ENCODE measurements around the gene LALBA.
"Not testable (repeated sequence)": the region's sequence is repeated elsewhere in the genome, so short reads cannot be mapped to it uniquely, and the experiment has no call there.

The LALBA gene

DNA sequence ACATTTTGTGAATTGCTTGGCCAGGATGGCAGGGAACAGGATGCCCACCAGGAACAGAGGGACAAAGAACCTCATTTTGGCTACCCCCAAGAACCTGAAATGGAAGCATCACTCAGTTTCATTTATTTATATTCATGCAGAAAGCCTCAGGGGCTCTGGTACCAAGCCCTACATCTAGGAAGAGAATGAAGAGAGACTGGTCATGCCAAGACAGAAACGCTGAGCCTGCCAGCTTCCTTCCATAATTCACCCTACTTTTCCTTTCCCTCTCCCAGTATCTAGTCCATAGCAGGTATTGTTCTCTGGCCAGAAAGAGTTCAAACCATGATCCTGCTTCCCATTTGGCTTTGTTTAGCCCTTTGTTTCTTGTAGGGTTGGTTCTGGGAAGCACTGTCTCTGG, at the start of gene LALBA:
Gene LALBA (minus strand): TSS at position 101 of the 400 bp plus-strand sequence. CDS start 26 bp downstream, at position 75.
- FAIRE-seq: no peak
- no peak for DNase-seq (ENCODE audit: insufficient read length, low spot score)

DNA sequence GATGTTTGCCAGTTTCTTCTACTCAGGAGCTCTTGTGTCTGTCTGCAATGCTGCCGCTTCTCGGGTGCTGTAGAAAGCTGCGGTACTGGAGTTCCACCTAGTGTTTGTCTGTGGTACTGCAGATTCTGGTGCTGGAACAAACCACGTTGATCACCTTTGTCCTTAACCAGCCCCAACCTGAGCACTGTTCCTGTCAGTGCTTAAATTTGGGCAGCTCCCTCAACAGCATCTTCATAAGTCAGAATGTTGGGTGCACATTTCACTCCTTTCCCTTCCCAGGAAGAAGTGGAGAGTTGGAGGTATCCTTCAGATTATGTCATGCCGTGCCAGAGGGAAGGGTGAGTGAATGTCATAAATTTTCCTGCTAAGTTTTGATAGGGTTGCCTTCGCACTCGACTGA, 48.7 kb upstream of the LALBA start:
- DNase-seq (ENCODE audit: insufficient read length, low spot score) (peak; percentile 82), FAIRE-seq (peak; percentile 13)

DNA sequence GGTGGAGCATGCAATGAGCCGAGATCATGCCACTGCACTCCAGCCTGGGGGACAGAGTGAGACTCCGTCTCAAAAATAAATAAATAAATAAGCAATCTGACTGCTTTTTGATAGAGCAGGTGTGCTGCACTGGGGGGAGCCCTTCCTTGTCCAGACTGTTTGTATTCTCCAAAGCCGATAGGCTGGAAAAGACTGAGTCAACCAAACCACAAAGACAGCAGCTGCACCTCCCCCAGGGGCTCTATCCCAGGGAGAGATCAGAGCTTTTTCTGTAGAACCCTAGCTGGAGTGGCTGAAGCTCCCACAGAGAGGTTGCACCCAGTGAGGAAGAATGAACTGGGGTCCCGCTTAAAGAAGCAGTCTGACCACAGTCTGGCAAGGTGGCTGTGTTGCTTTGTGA, 45.8 kb upstream of the LALBA start:
- DNase-seq (ENCODE audit: insufficient read length, low spot score) (no peak), FAIRE-seq (no peak)

DNA sequence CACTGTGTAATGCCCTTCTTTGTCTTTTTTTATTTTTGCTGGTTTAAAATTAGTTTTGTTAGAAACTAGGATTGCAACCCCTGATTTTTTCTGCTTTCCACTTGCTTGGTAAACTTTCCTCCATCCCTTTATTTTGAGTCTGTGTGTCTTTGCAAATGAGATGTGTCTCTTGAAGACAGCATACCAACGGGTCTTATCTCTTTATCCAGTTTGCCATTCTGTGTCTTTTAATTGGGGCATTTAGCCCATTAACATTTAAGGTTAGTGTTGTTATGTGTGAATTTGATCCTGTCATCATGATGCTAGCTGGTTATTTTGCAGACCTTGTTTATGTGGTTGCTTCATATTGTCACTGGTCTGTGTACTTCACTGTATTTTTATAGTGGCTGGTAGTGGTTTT, 43.5 kb upstream of the LALBA start:
- FAIRE-seq: no peak

DNA sequence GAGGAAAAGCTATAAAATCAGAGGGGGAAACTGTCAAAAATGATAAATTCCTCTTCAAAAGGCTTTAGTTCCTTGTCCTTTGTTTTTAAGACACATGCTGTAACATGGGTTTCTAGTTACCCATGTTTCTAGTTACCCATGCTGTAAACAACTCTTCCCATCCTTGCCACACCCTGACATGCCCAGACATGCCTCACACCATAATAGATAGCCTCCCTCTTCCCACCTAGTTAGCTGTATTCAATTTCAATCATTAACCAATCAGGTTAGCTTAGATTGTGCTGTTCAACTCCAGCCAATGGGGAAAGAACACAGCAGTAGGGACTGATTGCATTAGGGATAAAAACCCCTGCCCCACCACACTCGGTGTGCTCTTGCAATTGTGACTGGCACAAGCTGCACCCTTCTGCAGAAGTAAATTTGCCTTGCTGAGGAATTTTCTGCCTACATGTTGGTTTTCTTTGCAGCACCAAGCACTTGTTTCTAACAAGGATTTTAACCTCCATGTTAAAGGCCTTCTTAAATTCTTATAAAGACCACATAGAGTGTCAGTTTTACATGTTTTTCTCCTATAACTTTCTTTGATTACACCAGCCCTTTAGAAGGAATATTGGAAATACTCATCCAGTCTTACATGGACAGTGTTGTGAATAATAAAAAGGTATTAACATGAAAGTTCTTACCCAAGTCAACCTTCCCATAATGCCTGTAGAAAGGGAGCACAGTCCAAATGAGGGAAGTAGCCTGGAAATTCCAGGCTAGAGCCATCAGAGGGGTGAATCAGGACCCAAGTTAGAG, 32.5 kb upstream of the LALBA start:
- no peak for DNase-seq (ENCODE audit: insufficient read length, low spot score)

More for the DNA sequence above, 43.5 kb upstream of the LALBA start:
- no peak for DNase-seq (ENCODE audit: insufficient read length, low spot score)

DNA sequence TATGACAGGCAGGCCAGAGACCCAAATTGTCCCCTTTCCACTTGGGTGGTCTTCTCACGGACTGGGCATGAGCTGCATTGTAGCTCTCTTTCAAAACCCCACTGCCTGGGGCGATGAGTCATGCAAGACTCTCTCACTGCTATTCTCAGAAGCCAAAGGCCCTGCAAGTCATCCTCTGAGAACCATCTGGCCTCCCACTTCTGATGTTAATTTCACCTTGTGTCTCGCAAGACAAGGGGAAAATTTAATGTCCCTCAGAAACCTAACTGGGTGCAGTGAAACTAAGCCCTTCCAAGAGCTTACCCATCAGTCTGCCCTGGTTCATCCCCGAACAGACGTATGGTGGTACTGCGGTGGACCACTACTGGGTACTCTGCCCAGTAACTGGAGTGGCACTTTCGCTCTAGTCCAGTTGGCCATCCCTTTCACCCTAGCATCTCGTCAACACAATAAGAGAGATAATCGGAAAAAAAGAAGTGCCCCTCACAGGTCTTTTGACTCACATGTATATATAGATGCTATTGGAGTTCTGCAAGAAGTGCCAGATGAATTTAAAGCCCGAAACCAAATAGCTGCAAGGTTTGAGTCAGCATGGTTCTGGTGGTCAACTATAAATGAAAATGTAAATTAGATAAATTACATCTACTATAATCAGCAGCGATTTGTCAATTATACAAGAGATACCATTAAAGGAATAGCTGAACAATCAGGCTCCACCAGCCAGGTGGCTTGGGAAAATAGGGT, 31.3 kb upstream of the LALBA start:
- DNase-seq (ENCODE audit: insufficient read length, low spot score): no peak
- no peak for FAIRE-seq

More for the DNA sequence above, 32.5 kb upstream of the LALBA start:
- FAIRE-seq: no peak

DNA sequence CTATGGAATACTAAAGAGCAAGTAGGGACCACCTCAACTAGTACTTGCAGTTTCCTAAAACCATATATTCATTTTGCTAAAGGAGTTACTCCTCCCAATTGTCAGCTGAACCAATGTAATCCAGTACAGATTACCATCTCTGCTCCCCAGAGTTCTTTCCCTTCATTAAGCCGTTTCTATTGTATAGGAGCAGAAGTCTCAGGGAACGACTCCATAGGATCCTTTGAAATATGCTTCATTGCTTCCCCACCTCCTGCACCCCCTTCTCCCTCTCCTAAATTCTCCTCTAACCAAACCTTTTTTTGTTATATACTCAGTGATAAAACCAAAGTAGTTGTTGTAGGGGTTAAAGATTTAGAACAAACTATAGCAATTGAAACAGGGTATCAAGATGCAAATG, 30.7 kb upstream of the LALBA start:
- DNase-seq (ENCODE audit: insufficient read length, low spot score): no peak
- no peak for FAIRE-seq

DNA sequence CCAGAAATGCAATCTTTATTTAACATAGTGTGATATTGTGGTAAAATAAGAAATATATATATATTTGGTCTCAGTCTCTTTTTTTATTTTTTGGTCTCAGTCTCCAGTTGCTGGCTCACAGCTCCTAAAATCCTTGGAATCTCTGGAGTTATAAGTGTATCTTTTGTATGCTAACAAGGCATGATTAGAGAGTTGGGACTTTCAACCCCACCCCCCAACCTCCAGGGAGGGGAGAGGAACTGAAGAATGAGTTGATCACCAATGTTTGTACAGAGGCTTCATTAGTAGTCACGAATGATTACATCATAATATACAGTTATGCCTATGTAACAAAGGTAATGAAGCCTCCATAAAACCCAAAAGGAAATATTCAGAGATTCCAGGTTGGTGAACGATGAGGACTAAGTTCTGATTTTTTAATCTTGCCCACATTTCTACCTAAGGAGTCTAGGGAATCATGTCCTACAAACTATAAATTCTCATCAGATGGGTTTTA, 22.8 kb upstream of the LALBA start:
- DNase-seq (ENCODE audit: insufficient read length, low spot score): no peak

DNA sequence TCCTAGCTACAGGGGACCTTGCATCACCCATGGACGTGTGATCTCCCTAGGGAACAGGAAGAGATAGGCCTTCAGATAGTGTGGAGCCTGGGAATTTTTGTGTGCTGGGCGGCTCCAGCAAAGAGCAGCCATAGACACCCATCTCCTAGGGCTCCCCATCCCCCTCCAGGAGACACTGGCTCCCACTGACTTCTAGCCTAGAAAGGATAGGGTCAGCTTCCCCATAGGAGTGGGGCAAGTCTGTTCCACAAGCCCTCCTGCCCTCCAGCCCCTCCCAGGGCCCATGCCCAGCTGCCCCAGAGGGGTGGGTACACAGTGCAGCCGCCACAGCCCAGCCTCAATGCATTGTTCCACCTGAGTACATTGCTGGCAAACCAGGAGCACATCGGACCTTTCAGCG, 16.5 kb upstream of the LALBA start:
- FAIRE-seq: no peak
- DNase-seq (ENCODE audit: insufficient read length, low spot score): no peak

More for the DNA sequence above, 22.8 kb upstream of the LALBA start:
- FAIRE-seq: no peak

DNA sequence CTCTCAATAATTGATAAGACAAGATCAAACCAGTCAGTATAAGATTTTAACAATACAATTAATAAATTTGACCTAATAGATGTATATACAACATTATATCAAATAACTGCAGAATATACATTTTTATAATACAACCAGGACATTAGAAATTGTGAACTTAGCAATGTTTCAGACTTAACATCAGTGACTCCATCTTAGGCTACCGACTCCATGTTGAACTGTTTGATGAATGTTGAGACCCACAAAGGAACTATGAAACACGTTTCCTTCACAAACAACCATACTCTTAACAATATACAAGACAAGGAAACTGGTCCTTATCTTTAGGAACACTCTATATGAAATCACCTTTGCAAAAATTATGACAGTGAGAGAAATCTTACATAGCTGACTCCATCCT, 13.9 kb upstream of the LALBA start:
- no peak for DNase-seq (ENCODE audit: insufficient read length, low spot score)
- FAIRE-seq: no peak

DNA sequence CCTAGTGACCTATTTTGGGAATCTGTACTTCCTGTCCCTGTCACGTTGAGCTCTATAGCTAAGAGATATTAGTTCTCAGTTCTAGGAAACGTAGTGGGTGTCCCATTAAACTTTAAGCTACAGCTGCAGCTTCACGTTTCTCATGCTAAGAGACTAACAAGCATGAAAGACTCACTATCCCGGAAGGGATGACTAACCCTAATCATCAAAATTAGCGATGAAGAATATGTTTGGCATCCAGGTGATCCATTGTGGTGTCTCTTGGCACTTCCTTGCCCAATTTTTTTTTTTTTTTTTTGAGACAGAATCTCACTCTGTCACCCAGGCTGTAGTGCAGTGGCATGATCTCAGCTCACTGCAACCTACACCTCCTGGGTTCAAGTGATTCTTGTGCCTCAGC, 11.0 kb upstream of the LALBA start:
- no peak for DNase-seq (ENCODE audit: insufficient read length, low spot score)
- no peak for FAIRE-seq

DNA sequence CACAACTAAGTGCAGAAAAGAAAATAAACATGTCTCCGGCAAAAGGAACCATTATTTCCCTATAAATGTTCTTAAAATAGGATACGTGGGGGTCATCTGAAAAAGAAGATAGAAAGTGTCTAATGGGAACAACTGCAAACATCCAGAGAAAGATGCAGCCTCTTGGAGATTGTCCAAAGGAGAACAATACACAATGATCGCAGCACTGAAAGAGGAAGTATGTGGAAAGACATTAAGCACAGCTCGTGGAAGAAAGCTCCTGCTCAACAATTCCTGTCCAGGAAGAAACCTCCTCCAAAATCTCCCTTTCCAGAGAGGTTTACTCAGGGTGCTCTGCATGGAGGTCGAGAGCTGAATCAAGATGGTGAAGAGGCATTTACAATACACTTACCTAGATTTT, 2.5 kb upstream of the LALBA start:
- no peak for DNase-seq (ENCODE audit: insufficient read length, low spot score)
- FAIRE-seq: no peak

DNA sequence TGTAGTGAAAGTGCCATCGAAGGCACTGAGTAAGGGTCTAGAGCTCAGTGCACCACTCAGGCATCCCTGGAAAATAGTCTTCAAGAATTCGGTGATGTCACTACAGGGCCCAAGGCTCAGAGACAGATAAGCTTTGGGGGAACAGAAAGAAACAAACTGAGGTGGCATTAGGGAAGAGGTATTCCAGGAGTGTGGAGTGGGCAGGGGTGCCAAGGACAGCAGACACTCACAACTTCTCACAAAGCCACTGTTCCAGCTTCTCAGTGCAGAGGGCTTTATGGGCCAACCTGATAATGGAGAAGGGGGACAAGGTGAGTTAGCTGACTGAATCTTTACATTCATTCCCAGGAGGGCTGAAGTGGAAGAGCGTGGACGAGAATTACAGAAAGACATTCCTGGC, 2.1 kb downstream of the LALBA start:
- FAIRE-seq: no peak

DNA sequence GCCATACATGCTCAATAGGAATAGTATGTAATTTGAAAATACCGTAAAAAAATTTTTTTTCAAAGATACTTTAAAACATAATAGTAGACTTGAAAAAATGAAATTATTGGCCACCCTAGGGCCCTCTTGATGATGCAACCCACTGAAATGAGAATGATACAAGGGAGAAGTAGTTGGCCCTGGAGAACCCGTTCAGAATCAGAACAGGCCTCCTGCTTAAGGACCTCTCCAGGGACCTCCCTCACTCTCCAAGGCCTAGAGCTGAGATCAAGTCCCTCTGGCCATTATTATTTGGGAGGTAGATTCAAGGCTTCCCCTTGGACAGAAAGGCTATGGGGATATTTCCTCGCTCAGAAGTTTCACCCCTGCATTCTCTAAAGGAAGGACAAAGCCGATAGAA, 11.9 kb downstream of the LALBA start:
- no peak for DNase-seq (ENCODE audit: insufficient read length, low spot score)
- no peak for FAIRE-seq

More for the DNA sequence above, 2.1 kb downstream of the LALBA start:
- no peak for DNase-seq (ENCODE audit: insufficient read length, low spot score)

DNA sequence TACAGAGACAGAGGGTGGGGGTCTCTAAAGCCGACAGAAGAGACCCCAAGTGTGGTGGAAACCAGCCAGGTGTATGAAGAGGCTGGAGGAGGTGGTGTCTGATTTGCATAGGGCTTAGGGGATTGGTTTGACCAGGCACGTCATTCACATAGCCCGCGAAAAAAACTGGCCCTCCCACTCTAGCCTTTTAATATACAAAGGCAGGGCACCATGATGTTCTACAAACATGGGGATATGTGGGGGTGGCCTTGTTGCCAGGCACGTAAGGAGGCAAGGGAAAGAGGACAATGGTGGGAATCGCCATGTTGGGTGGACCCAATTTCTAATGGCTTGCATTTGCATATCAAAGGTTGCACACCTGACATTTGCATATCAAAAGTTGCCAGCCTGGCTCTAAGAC, 13.2 kb downstream of the LALBA start:
- DNase-seq (ENCODE audit: insufficient read length, low spot score) (no peak), FAIRE-seq (no peak)

DNA sequence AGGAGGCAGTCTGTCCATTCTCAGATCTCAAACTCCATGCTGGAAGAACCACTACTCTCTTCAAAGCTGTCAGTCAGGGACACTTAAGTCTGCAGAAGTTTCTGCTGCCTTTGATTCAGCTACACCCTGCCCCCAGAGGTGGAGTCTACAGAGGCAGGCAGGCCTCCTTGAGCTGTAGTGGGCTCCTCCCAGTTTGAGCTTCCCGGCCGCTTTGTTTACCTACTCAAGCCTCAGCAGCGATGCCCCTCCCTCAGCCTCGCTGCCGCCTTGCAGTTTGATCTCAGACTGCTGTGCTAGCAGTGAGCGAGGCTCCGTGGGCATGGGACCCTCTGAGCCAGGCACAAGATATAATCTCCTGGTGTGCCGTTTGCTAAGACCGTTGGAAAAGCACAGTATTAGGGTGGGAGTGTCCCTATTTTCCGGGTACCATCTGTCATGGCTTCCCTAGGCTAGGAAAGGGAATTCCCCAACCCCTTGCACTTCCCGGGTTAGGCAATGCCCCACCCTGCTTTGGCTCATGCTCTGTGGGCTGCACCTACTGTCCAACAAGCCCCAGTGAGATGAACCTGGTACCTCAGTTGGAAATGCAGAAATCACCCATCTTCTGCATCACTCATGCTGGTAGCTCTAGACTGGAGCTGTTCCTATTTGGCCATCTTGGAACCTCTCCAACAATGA, 16.0 kb downstream of the LALBA start:
- not testable (repeated sequence) for DNase-seq (ENCODE audit: insufficient read length, low spot score); FAIRE-seq

DNA sequence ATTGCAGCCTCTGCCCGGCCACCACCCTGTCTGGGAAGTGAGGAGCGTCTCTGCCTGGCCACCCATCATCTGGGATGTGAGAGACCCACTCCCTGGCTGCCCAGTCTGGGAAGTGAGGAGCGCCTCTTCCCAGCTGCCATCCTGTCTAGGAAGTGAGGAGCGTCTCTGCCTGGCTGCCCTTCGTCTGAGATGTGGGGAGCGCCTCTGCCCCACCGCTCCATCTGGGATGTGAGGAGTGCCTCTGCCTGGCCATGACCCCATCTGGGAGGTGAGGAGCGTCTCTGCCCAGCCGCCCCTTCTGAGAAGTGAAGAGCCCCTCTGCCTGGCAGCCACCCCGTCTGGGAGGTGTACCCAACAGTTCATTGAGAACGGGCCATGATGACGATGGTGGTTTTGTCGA, 18.2 kb downstream of the LALBA start:
- DNase-seq (ENCODE audit: insufficient read length, low spot score); FAIRE-seq: not testable (repeated sequence)

DNA sequence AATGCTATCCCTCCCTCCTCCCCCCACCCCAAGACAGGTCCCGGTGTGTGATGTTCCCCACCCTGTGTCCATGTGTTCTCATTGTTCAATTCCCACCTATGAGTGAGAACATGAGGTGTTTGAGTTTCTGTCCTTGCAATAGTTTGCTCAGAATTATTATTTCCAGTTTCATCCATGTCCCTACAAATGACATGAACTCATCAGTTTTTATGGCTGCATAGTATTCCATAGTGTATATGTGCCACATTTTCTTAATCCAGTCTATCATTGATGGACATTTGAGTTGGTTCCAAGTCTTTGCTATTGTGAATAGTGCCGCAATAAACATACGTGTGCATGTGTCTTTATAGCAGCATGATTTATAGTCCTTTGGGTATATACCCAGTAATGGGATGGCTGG, 22.8 kb downstream of the LALBA start:
- FAIRE-seq; DNase-seq (ENCODE audit: insufficient read length, low spot score): not testable (repeated sequence)

DNA sequence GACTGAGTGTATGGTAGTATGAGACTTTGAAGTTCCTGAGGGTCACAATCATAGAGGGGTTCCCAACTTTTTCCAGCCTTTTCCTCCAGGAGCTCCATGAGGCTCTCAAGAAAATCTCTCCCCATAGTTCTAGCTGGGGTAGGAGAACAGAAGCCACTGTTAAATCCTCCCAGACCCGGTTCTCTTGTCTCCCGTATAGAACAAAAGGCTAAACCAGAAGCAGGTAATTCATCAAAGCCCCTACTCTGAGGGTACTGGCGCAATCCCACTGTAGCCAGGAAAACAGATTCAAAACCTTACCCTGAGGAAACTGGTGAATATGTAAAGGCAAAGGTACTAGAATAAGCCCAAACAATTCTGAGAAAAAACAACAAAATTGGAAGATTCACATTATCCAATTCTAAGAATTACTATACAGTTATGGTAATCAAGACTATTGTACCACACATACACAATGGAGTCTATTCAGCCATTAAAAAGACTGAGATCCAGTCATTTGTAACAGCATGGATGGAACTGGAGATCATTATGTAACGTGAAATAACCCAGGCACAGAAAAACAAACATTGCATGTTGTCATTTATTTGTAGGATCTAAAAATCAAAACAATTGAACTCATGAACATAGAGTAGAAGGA, 23.9 kb downstream of the LALBA start:
- FAIRE-seq (no peak), DNase-seq (ENCODE audit: insufficient read length, low spot score) (no peak)

DNA sequence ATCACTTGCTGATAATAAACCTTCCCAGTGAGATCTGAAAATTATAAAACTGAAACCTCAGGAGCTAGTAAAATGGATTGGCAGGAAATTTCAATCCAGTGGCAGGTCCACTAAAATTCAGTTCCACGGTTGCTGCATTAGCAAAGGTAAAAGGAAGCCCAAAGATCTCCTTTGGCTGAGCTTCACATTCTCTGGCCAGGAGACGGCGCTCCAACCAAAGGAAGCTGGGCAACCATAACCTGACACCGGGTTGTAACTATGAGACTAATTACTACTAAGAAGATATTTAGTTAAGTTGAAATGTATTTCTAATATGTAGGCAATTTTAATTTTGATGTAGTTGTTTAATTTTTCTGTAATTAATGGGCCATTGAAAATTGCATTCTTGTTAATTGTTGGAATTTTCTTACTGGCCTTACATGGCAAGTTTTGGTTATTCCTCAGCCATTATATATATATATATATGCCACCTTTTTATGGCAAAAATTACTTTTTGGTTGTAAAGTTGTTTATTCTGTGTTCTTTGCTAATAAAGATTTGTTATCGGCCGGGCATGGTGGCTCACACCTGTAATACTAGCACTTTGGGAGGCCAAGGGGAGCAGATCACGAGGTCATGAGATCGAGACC, 27.4 kb downstream of the LALBA start:
- FAIRE-seq: no peak
- DNase-seq (ENCODE audit: insufficient read length, low spot score): peak; percentile 27

All from HTR-8/SVneo (cell line).